Body of pancreas (tissue), 4 donors: Measurements from ENCODE around the gene IGSF1.

ENCODE experiments used
- POLR2A ChIP-seq, 3 donors: fragments of 450-650 bp; IDR thresholded peaks; one replicate each; pipeline ENCODE4 v1.6.1; 2016; ENCODE audit warnings: antibody characterized with exemption in 3 of 3, mild to moderate bottlenecking in 2 of 3
- TF ChIP-seq, protein P1 (sequence below), 7 experiments: fragments of 450-650 bp in 4 of 7; fragments of 200-600 bp in 3 of 7; sonication (generic) in 3 of 7; IDR thresholded peaks; one replicate each; pipeline ENCODE4 v1.5.1; 2016 to 2019; ENCODE audit warnings: antibody characterized with exemption in 7 of 7

DNA sequence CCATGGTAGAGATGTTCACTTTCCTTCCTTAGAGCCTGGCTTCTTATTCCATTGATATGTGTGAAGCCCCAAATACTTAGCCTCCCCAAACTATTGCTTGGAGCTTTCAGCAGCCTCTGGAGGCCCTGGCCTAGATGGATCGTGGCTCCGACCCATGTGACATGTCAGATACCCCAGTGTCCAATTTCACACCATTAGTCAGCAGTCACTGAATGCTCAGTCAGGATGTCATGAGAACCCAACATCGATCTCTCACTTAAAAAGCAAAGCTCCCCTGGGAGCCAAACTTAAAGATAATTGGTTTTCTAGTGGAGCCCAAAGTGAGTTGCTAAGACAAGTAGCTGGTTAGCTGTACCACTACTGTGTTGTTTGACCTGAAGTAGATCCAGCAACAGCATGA, 41.6 kb upstream of the IGSF1 start:
- TF ChIP-seq, protein P1, sequence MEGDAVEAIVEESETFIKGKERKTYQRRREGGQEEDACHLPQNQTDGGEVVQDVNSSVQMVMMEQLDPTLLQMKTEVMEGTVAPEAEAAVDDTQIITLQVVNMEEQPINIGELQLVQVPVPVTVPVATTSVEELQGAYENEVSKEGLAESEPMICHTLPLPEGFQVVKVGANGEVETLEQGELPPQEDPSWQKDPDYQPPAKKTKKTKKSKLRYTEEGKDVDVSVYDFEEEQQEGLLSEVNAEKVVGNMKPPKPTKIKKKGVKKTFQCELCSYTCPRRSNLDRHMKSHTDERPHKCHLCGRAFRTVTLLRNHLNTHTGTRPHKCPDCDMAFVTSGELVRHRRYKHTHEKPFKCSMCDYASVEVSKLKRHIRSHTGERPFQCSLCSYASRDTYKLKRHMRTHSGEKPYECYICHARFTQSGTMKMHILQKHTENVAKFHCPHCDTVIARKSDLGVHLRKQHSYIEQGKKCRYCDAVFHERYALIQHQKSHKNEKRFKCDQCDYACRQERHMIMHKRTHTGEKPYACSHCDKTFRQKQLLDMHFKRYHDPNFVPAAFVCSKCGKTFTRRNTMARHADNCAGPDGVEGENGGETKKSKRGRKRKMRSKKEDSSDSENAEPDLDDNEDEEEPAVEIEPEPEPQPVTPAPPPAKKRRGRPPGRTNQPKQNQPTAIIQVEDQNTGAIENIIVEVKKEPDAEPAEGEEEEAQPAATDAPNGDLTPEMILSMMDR (IDR thresholded peaks at IDR 0.05) = no peak
- no peak for TF ChIP-seq POLR2A (IDR thresholded peaks at IDR 0.05)
